ENCODE data around the gene SERP2.

SERP2 gene

GRCh38 chr13:44389876-44390275, 16.3 kb downstream of the SERP2 start:
- 95% methylated on average over 1 of the region's 1 CpG for WGBS
- H3K4me3 ChIP-seq (ENCODE audit: low read length) = no peak overlapping the region
- no peak overlapping the region for H3K9ac ChIP-seq (ENCODE audit: low read depth, low read length)
- H3K4me1 ChIP-seq (ENCODE audit: insufficient read depth, low read length) = peaks cover 25% of the 10 kb centered on the region
- no peaks in the 10 kb centered on the region for H3K27me3 ChIP-seq (ENCODE audit: insufficient read depth, low read length)
- no peaks in the 10 kb centered on the region for H3K9me3 ChIP-seq (ENCODE audit: insufficient read depth, low read depth, low read length)
- H3K27ac ChIP-seq (ENCODE audit: low read depth, low read length) = no peak overlapping the region
- H3K36me3 ChIP-seq (ENCODE audit: insufficient read depth, low read length) = no peaks in the 10 kb centered on the region

DNA sequence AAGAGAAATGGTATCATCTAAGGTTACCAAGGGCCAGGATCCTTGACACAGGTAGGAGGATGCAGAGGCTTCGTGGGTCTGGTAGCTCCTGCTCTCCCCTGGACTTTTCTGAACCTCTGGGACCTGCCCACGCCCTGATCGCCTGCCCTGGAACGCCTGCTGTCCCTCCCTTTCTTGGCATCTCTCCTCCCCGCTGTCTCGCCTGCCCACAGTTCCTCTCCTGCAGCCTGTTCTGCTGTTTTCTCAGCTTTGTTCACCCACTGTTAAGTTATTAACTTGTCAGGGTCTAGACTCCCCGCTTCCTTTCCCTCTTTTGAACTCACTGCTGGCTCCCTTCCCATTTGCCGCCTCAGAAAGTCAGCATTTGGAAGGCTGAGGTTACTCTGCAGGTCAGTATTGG, 19.8 kb downstream of the SERP2 start:
- Histone ChIP-seq H3K4me1 (ENCODE audit: insufficient read depth, low read length) (peaks cover 13% of the 10 kb centered on the region), H3K27me3 (ENCODE audit: insufficient read depth, low read length) (no peaks in the 10 kb centered on the region), H3K27ac (ENCODE audit: low read depth, low read length) (no peak overlapping the region), H3K4me3 (ENCODE audit: low read length) (no peak overlapping the region), H3K9ac (ENCODE audit: low read depth, low read length) (no peak overlapping the region), H3K36me3 (ENCODE audit: insufficient read depth, low read length) (no peaks in the 10 kb centered on the region), H3K9me3 (ENCODE audit: insufficient read depth, low read depth, low read length) (no peaks in the 10 kb centered on the region)
- WGBS = 87% methylated on average over 8 of the region's 8 CpGs

DNA sequence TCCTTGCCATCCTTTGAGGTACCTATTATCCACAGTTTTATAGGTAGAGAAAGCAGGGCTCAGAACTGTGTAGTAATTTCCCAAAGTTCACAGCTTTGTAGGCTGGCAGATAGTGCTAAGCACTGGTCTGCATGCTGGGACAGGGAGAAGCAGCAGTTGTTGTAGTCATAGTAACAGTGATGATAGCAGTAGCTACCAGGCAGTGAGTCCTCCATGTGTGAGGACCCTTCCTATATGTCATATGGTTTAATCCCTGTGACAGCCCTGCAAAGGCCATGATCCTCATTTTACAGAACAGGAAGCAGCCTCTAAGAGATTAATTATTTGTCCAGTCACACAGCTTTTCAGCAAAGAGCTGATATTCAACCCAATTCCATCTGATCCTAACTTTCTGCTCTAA, 21.0 kb downstream of the SERP2 start:
- H3K4me3 ChIP-seq (ENCODE audit: low read length) = no peak overlapping the region
- H3K9me3 ChIP-seq (ENCODE audit: insufficient read depth, low read depth, low read length) = no peaks in the 10 kb centered on the region

DNA sequence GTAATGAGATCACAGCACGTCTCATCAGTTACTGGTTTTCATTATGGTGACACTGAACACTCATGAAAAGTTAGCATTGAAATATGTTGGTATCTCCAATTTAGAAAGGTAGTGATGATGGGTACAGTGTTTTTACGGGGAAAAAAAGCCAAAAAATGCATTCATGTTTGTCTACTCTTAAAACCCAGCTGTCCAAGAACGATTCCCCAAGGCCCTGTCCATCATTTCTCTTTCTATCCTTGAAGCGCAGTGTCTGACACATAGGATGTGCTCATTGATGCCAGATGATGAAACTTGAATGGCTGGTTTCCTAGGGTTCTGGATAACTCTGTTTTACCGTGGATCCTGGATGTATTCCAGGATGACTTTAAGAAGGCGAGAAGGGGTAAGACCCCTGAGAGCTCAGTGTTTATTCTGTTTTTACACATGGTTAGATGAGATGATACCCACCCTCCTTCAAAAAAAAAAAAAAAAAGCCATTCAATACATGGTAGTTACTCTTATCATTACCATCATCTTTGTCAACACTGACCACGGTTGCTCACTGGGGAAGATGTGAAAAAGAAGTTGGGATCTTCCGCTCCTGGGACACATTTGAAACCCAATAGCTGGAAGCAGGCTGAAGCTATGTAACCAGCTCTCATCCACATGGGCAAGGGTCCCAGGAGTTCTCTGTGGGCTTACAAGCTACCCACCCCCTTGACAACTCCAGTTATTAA, 22.5 kb downstream of the SERP2 start:
- 91% methylated on average over 8 of the region's 8 CpGs for WGBS
- H3K9ac ChIP-seq (ENCODE audit: low read depth, low read length) = no peak overlapping the region; the same call in 1 of the 2 replicates
- H3K4me3 ChIP-seq (ENCODE audit: low read length) = no peak overlapping the region

More for the DNA sequence above, 21.0 kb downstream of the SERP2 start:
- Histone ChIP-seq H3K4me1 (ENCODE audit: insufficient read depth, low read length) (peaks cover 5% of the 10 kb centered on the region), H3K9ac (ENCODE audit: low read depth, low read length) (no peak overlapping the region), H3K27ac (ENCODE audit: low read depth, low read length) (no peak overlapping the region), H3K27me3 (ENCODE audit: insufficient read depth, low read length) (no peaks in the 10 kb centered on the region), H3K36me3 (ENCODE audit: insufficient read depth, low read length) (no peaks in the 10 kb centered on the region)

DNA sequence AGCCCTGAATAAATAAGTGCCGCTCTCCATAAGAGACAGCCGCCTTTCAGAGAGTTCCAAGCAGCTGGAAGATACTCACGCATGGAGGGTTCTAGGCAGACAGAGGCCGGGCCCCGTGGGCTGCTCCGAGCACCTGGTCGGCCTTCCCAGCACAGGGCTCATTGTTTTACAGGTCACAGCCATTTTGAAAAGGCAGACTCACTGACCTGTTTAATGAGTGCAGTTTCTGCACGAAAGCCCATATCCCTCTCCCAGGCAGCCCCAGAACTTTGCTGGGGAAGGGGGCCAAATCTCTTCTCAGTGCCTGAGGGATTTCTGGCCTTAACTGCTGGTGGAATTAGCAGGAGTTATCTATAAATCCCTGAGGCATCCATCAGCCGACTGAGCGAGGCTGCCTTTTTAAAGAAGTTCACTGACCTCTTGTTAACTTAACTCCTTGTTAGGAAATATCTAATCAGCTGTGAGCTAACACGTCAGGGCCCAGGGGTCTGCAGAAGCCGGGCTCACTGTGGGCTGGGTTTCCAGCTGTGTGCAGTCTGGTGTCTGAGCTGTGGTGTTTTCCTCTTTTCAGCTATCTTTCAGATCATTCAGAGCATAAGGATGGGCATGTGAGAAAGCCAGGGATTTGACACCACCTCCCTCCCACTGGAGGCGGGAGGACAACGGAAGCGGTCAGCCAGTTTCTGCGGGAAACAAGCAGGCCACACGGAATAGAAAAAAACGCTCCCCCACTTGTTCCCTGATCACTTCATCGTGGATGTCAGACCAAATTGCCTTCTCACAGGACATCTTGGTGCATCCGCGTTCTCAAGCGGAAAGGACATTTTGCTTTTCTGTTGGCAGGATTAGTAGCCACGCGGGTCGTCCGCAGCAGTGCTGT, 23.3 kb downstream of the SERP2 start:
- 82% methylated on average over 26 of the region's 26 CpGs for WGBS
- H3K27ac ChIP-seq (ENCODE audit: low read depth, low read length) = peak overlapping the region; percentile 33; the same call in 1 of the 2 replicates
- no peaks in the 10 kb centered on the region for H3K36me3 ChIP-seq (ENCODE audit: insufficient read depth, low read length)
- no peaks in the 10 kb centered on the region for H3K27me3 ChIP-seq (ENCODE audit: insufficient read depth, low read length)
- no peak overlapping the region; the same call in 1 of the 2 replicates for H3K9ac ChIP-seq (ENCODE audit: low read depth, low read length)
- H3K9me3 ChIP-seq (ENCODE audit: insufficient read depth, low read depth, low read length) = no peaks in the 10 kb centered on the region
- H3K4me1 ChIP-seq (ENCODE audit: insufficient read depth, low read length) = peaks cover 4% of the 10 kb centered on the region
- H3K4me3 ChIP-seq (ENCODE audit: low read length) = no peak overlapping the region

More for the DNA sequence above, 22.5 kb downstream of the SERP2 start:
- Histone ChIP-seq H3K9me3 (ENCODE audit: insufficient read depth, low read depth, low read length) (no peaks in the 10 kb centered on the region), H3K36me3 (ENCODE audit: insufficient read depth, low read length) (no peaks in the 10 kb centered on the region), H3K4me1 (ENCODE audit: insufficient read depth, low read length) (no peaks in the 10 kb centered on the region; the same call in none of the 2 replicates), H3K27ac (ENCODE audit: low read depth, low read length) (peak overlapping the region; percentile 33; the same call in 1 of the 2 replicates), H3K27me3 (ENCODE audit: insufficient read depth, low read length) (no peaks in the 10 kb centered on the region)

- H3K27ac ChIP-seq (ENCODE audit: low read depth, low read length) = no peak overlapping the region
These were observed 24.2 kb downstream of the SERP2 start for GRCh38 chr13:44397766-44398223.

DNA sequence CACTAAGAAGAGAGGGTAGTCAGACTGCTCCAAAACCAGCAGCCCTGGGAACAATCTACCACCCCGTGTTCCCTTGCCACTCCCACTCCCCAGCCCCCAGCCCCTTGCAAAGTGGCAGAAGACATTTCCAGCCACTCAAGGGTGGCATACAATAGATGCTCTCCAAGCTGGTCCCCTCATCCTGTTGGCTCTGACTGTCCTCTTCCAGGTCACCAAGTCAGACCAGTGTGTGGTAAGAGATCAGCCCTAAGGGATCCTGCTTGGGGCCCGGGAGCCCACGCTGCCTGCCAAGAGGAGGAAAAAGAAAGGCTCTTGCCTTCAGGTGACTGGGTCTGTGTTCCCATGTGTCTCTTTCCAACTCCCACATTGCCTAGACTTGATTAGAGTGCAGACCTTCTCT, 25.0 kb downstream of the SERP2 start:
- no peaks in the 10 kb centered on the region for H3K36me3 ChIP-seq (ENCODE audit: insufficient read depth, low read length)
- no peaks in the 10 kb centered on the region for H3K27me3 ChIP-seq (ENCODE audit: insufficient read depth, low read length)
- H3K4me3 ChIP-seq (ENCODE audit: low read length) = no peak overlapping the region
- H3K27ac ChIP-seq (ENCODE audit: low read depth, low read length) = no peak overlapping the region
- 88% methylated on average over 3 of the region's 3 CpGs for WGBS
- H3K9me3 ChIP-seq (ENCODE audit: insufficient read depth, low read depth, low read length) = no peaks in the 10 kb centered on the region
- no peak overlapping the region for H3K9ac ChIP-seq (ENCODE audit: low read depth, low read length)
- H3K4me1 ChIP-seq (ENCODE audit: insufficient read depth, low read length) = peaks cover 21% of the 10 kb centered on the region

More at GRCh38 chr13:44397766-44398223, 24.2 kb downstream of the SERP2 start:
- 94% methylated on average over 3 of the region's 3 CpGs for WGBS
- Histone ChIP-seq H3K36me3 (ENCODE audit: insufficient read depth, low read length) (no peaks in the 10 kb centered on the region), H3K4me3 (ENCODE audit: low read length) (no peak overlapping the region), H3K4me1 (ENCODE audit: insufficient read depth, low read length) (peaks cover 12% of the 10 kb centered on the region), H3K9ac (ENCODE audit: low read depth, low read length) (no peak overlapping the region), H3K9me3 (ENCODE audit: insufficient read depth, low read depth, low read length) (no peaks in the 10 kb centered on the region), H3K27me3 (ENCODE audit: insufficient read depth, low read length) (no peaks in the 10 kb centered on the region)

- no peaks in the 10 kb centered on the region for H3K27me3 ChIP-seq (ENCODE audit: insufficient read depth, low read length)
- H3K36me3 ChIP-seq (ENCODE audit: insufficient read depth, low read length) = no peaks in the 10 kb centered on the region
- 94% methylated on average over 3 of the region's 3 CpGs for WGBS
- no peak overlapping the region for H3K4me3 ChIP-seq (ENCODE audit: low read length)
- no peaks in the 10 kb centered on the region for H3K9me3 ChIP-seq (ENCODE audit: insufficient read depth, low read depth, low read length)
- peaks cover 25% of the 10 kb centered on the region for H3K4me1 ChIP-seq (ENCODE audit: insufficient read depth, low read length)
- H3K9ac ChIP-seq (ENCODE audit: low read depth, low read length) = no peak overlapping the region
- no peak overlapping the region for H3K27ac ChIP-seq (ENCODE audit: low read depth, low read length)
These were observed 25.4 kb downstream of the SERP2 start for GRCh38 chr13:44399074-44399473.

GRCh38 chr13:44400736-44401135, 27.1 kb downstream of the SERP2 start:
- no peaks in the 10 kb centered on the region for H3K9me3 ChIP-seq (ENCODE audit: insufficient read depth, low read depth, low read length)
- peaks cover 42% of the 10 kb centered on the region for H3K4me1 ChIP-seq (ENCODE audit: insufficient read depth, low read length)
- H3K27ac ChIP-seq (ENCODE audit: low read depth, low read length) = no peak overlapping the region
- no peak overlapping the region for H3K9ac ChIP-seq (ENCODE audit: low read depth, low read length)
- no peaks in the 10 kb centered on the region for H3K27me3 ChIP-seq (ENCODE audit: insufficient read depth, low read length)
- no peaks in the 10 kb centered on the region for H3K36me3 ChIP-seq (ENCODE audit: insufficient read depth, low read length)
- no peak overlapping the region for H3K4me3 ChIP-seq (ENCODE audit: low read length)

DNA sequence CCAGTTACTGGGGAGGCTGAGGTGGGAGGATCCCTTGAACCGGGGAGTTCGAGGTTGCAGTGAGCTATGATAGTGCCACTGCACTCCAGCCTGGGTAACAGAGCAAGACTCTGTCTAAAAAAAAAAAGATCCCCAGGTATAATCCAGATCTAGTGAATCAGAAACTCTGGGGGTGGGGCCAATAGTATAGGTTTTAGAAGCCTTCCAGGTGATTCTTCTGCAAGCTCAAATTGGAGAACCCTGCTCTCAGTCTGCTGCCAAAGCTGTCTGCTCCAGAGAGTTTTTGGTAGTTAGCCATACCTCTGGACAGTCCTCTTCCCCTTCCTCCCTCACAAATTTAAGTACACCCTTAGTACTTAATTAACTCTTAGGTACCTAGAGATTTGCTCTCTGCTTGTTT, 28.0 kb downstream of the SERP2 start:
- Histone ChIP-seq H3K9ac (ENCODE audit: low read depth, low read length) (no peak overlapping the region), H3K4me3 (ENCODE audit: low read length) (no peak overlapping the region), H3K4me1 (ENCODE audit: insufficient read depth, low read length) (peaks cover 46% of the 10 kb centered on the region), H3K9me3 (ENCODE audit: insufficient read depth, low read depth, low read length) (no peaks in the 10 kb centered on the region), H3K27me3 (ENCODE audit: insufficient read depth, low read length) (no peaks in the 10 kb centered on the region), H3K36me3 (ENCODE audit: insufficient read depth, low read length) (no peaks in the 10 kb centered on the region), H3K27ac (ENCODE audit: low read depth, low read length) (no peak overlapping the region)
- 95% methylated on average over 2 of the region's 2 CpGs for WGBS

DNA sequence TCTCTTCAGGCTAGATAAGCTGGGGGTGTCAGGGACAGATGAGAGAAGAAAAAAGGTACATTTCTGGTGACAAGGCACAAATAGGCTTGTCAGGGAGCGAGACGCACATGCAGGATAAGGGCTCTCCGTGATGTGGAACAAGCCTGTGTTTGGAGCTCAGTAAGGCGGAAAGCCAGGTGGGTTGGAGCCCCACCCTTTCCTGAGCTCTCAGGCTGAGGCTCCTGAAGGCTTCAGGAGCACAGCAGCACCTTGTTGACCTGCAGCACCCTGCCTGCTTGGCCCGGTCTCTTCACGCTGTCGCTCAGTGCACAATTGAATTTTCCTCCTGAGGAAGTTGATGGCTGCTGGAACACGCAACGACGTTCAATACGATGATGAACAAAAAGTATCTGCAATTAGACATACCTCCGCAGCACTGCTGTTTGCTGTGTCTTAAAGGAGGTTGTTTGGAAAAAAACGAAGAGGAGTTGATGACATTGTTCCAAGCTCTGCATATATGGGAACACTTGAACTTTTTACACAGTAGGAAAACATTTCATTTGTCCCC, 29.3 kb downstream of the SERP2 start:
- Histone ChIP-seq H3K27ac (ENCODE audit: low read depth, low read length) (peak overlapping the region; percentile 64), H3K4me3 (ENCODE audit: low read length) (peak overlapping the region; percentile 33; the same call in 1 of the 2 replicates), H3K4me1 (ENCODE audit: insufficient read depth, low read length) (peaks cover 53% of the 10 kb centered on the region), H3K36me3 (ENCODE audit: insufficient read depth, low read length) (no peaks in the 10 kb centered on the region), H3K9ac (ENCODE audit: low read depth, low read length) (0 out of 2 replicates have a peak overlapping the region, but pooled peaks have one; percentile 50), H3K27me3 (ENCODE audit: insufficient read depth, low read length) (no peaks in the 10 kb centered on the region), H3K9me3 (ENCODE audit: insufficient read depth, low read depth, low read length) (no peaks in the 10 kb centered on the region)
- WGBS = 75% methylated on average over 13 of the region's 13 CpGs

Measured in HUES64 (cell line).